Erythroblast (primary cell): ENCODE data around the gene CD48.

Experiments
- GATA1 ChIP-seq: IDR thresholded peaks from 2 replicates; pipeline ENCODE4 v1.6.1; 2011; ENCODE audit warnings: low read depth, mild to moderate bottlenecking, control low read depth, low read length, moderate library complexity
- POLR2A ChIP-seq: IDR thresholded peaks from 2 replicates; pipeline ENCODE4 v1.6.1; 2011; ENCODE audit warnings: mild to moderate bottlenecking, low read length

- no peak for TF ChIP-seq POLR2A
- no peak for TF ChIP-seq GATA1
These were observed 82.8 kb downstream of the CD48 start for GRCh38 chr1:160628799-160629263.
